Right lobe of liver (tissue), 4 donors: ENCODE results near the gene GNAL.

Experiments used
- POLR2A ChIP-seq: fragments of 450-650 bp; IDR thresholded peaks from one replicate; pipeline ENCODE4 v1.6.1; 2017; ENCODE audit warnings: antibody characterized with exemption, mild to moderate bottlenecking
- TF ChIP-seq, protein P1 (sequence below), 4 donors: fragments of 200-600 bp in 3 of 4; fragments of 450-650 bp in 1 of 4; IDR thresholded peaks; one replicate each; pipeline versions ENCODE4 v1.5.1 to v1.8.0; 2016 to 2022; ENCODE audit warnings: antibody characterized with exemption in 4 of 4, mild to moderate bottlenecking in 2 of 4
- donor health status: DM: no; HTN: no; CAD: no.
- donor health status: DM: no; HTN: no; CAD: no.
- donor health status: DM: no; HTN: yes; CAD: no.

DNA sequence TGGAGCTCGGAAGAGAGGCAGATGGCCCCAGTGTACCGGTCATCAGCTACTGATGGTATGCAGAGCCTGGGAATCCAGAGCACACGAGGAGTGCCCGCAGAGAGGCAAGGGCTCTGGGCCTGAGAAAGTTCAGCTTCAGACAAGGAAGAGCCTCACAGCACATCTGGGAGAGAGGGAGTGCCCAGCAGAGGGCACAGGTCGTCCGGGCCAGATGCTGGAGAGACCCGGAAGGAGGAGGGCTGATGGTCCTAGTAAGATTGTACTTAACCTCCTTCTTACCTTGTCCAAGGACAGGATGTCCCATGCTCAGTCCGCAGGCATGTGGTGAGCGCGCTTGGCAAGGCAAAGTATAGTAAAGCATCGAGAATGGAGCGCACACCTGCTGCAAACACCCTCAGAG is 137.8 kb downstream of the GNAL start:
- TF ChIP-seq, protein P1, sequence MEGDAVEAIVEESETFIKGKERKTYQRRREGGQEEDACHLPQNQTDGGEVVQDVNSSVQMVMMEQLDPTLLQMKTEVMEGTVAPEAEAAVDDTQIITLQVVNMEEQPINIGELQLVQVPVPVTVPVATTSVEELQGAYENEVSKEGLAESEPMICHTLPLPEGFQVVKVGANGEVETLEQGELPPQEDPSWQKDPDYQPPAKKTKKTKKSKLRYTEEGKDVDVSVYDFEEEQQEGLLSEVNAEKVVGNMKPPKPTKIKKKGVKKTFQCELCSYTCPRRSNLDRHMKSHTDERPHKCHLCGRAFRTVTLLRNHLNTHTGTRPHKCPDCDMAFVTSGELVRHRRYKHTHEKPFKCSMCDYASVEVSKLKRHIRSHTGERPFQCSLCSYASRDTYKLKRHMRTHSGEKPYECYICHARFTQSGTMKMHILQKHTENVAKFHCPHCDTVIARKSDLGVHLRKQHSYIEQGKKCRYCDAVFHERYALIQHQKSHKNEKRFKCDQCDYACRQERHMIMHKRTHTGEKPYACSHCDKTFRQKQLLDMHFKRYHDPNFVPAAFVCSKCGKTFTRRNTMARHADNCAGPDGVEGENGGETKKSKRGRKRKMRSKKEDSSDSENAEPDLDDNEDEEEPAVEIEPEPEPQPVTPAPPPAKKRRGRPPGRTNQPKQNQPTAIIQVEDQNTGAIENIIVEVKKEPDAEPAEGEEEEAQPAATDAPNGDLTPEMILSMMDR (IDR thresholded peaks at IDR 0.05) = peak in 2 of 4 donors; percentile 6 to 9
- no peak for TF ChIP-seq POLR2A
